ENCODE results near the gene PLXDC1.

GRCh38 chr17:39126436-39126835, 25.0 kb downstream of the PLXDC1 start:
- TF ChIP-seq, protein P1, sequence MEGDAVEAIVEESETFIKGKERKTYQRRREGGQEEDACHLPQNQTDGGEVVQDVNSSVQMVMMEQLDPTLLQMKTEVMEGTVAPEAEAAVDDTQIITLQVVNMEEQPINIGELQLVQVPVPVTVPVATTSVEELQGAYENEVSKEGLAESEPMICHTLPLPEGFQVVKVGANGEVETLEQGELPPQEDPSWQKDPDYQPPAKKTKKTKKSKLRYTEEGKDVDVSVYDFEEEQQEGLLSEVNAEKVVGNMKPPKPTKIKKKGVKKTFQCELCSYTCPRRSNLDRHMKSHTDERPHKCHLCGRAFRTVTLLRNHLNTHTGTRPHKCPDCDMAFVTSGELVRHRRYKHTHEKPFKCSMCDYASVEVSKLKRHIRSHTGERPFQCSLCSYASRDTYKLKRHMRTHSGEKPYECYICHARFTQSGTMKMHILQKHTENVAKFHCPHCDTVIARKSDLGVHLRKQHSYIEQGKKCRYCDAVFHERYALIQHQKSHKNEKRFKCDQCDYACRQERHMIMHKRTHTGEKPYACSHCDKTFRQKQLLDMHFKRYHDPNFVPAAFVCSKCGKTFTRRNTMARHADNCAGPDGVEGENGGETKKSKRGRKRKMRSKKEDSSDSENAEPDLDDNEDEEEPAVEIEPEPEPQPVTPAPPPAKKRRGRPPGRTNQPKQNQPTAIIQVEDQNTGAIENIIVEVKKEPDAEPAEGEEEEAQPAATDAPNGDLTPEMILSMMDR (IDR thresholded peaks at IDR 0.05; ENCODE audit: low read depth, low read length, poor library complexity, severe bottlenecking), result no peak
- TF ChIP-seq EZH2phosphoT487 (IDR thresholded peaks at IDR 0.05; ENCODE audit: borderline replicate concordance, low read length), result no peak
